C4-2B (cell line): ENCODE measurements around the gene SLC23A2.
"Not testable (repeated sequence)": the region's sequence is repeated elsewhere in the genome, so short reads cannot be mapped to it uniquely, and the experiment has no call there.

Experiments used
- H3K27ac ChIP-seq: fragments of 450-650 bp; 2 replicates; pipeline ENCODE4 v1.5.1; 2017
- ZFX ChIP-seq: fragments of 450-650 bp; IDR thresholded peaks from 2 replicates; pipeline ENCODE4 v1.6.1; 2017
- TF ChIP-seq, protein P1 (sequence below): fragments of 450-650 bp; conservative IDR thresholded peaks from 2 replicates; pipeline ENCODE4 v1.5.1; 2017; ENCODE audit warnings: mild to moderate bottlenecking

The SLC23A2 gene

DNA sequence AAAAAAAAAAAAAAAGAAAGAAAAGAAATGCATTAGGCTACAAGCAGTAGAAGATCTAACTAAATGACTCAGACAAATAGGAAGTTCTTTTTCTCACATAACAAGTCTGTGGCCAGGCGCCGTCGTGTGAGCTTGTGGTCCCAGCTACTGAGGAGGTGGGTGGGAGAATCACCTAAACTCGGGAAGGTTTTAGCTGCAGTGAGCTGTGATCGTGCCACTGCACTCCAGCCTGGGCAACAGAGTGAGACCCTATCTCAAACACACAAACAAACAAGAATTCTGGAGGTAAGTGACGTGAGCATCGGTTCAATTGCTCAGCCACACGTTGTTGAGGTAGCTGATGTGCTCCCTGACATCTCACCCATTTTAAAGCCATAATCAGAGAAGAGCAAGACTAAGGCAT is 37.9 kb upstream of the SLC23A2 start:
- TF ChIP-seq, protein P1, sequence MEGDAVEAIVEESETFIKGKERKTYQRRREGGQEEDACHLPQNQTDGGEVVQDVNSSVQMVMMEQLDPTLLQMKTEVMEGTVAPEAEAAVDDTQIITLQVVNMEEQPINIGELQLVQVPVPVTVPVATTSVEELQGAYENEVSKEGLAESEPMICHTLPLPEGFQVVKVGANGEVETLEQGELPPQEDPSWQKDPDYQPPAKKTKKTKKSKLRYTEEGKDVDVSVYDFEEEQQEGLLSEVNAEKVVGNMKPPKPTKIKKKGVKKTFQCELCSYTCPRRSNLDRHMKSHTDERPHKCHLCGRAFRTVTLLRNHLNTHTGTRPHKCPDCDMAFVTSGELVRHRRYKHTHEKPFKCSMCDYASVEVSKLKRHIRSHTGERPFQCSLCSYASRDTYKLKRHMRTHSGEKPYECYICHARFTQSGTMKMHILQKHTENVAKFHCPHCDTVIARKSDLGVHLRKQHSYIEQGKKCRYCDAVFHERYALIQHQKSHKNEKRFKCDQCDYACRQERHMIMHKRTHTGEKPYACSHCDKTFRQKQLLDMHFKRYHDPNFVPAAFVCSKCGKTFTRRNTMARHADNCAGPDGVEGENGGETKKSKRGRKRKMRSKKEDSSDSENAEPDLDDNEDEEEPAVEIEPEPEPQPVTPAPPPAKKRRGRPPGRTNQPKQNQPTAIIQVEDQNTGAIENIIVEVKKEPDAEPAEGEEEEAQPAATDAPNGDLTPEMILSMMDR, result no peak
- no peak for TF ChIP-seq ZFX
- no peak overlapping the region for H3K27ac ChIP-seq

DNA sequence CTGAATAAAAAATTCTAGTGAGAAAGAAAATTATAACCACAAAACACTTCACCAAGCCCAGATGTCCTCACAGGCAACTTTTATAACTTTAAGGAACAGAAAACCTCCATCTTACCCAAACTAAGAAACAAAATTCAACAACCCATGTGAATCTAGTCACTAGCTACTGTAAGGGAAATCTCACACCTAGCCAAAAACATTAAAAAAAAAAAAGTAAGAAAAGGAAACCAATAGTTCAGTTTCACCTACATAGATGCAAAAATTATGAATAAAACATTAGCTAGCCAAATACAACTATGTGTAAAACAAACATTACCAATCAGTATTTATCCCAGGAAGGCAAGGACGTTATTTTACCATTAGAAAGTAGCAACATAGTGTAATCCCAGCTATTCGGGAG is 35.5 kb upstream of the SLC23A2 start:
- TF ChIP-seq ZFX, result no peak
- TF ChIP-seq, protein P1, result no peak
- H3K27ac ChIP-seq, result no peak overlapping the region

DNA sequence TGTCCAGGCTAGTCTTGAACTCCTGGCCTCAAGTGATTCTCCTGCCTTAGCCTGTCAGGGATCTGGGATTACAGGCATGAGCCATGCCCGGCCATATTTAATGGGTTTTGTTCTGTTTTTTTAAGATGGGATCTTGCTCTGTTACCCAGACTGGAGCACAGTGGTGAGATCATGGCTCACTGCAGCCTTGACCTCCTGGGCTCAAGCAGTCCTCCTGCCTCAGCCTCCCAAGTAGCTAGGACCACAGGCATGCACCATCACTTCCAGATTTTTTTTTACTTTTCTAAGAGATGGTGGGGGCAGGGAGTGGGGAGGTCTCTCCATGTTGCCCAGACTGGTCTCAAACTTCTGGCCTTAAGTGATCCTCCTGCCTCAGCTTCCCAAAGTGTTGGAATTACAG is 34.2 kb upstream of the SLC23A2 start:
- not testable (repeated sequence) for H3K27ac ChIP-seq

DNA sequence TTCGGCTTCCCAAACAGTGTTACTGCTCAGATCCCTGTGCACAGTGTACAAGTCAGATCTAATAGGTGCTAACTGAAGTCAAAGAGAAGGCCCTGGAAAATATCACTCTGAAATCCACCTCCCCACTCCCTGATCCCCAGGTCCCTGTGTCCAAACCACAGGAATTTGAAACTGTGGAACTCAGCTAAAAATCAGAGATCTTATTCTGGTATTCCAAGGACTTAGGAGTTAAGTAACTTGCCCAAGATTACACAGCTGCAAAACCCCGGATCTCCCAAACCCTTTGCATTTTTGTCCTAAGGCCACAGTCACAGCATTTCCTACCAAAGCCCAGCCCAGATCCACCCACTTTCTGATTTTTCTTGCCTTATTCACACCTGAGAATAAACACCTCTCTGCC is 32.3 kb upstream of the SLC23A2 start:
- TF ChIP-seq, protein P1, result no peak
- TF ChIP-seq ZFX, result no peak
- H3K27ac ChIP-seq, result no peak overlapping the region

DNA sequence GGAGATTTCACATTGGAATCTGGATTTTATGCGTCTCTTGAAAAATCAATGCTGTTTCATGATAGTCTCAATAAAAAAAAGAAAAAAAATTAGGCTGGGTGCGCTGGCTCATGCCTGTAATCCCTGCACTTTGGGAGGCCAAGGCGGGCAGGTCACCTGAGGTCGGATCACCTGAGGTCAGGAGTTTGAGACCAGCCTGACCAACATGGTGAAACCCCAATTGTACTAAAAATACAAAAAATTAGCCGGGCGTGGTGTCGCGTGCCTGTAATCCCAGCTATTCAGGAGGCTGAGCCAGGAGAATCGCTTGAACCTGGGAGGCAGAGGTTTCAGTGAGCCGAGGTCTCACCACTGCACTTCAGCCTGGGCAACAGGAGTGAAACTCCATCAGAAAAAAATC is 30.4 kb upstream of the SLC23A2 start:
- H3K27ac ChIP-seq, result not testable (repeated sequence)

DNA sequence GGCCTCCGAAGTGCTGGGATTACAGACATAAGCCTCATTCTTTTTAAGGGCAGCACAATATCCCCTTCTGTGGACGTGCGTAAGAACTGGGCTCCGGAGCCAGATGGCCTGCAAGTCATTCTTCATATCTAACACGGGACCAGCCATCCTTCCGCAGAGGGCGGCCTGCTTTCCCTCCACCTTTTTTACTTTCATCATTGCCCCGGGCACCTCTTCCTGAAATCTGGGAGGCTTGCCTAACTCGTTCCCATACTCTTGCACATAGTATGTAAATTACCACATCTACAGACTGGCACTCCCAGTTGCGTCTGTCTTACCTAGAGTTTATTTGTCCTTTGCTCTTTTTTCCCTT is 29.9 kb upstream of the SLC23A2 start:
- no peak overlapping the region for H3K27ac ChIP-seq
- no peak for TF ChIP-seq ZFX
- TF ChIP-seq, protein P1, result no peak

DNA sequence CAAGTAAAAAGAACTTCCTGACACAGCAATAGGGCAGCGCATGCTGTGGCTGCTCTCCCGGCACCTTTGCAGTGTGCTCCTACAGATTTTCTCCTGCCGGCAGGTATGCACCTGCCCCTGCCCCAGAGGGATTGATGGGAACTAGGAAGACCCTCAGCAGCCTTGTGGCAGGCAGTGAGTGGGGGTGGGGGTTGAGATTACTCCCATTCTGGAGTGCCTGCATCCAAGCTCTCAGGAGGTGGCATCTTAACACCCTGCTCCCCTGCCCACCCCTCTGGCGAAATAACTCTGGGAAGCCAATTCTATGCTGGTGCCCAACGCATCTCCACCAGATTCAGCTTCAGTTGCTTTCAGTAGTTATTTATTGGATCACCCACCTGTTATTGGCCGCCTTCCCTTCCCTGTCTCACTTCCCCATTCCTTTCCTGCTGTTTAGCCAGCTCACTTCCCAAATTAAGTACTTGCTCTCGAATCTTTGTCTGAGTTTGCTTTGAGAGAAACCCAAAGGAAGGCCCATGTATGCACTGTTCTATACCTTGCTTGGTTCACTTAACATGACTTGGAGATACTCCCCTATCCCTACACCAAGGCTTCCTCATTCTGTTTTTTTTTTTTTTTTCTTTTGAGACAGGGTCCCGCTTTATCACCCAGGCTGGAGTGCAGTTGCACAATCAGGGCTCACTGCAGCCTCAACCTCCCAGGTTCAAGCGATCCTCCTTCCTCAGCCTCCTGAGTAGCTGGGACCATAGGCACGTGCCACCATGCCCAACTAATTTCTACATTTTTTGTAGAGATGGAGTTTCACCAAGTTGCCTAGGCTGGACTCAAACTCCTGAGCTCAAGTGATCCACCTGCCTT is 29.3 kb upstream of the SLC23A2 start:
- no peak overlapping the region for H3K27ac ChIP-seq
- TF ChIP-seq ZFX, result no peak
- TF ChIP-seq, protein P1, result no peak

DNA sequence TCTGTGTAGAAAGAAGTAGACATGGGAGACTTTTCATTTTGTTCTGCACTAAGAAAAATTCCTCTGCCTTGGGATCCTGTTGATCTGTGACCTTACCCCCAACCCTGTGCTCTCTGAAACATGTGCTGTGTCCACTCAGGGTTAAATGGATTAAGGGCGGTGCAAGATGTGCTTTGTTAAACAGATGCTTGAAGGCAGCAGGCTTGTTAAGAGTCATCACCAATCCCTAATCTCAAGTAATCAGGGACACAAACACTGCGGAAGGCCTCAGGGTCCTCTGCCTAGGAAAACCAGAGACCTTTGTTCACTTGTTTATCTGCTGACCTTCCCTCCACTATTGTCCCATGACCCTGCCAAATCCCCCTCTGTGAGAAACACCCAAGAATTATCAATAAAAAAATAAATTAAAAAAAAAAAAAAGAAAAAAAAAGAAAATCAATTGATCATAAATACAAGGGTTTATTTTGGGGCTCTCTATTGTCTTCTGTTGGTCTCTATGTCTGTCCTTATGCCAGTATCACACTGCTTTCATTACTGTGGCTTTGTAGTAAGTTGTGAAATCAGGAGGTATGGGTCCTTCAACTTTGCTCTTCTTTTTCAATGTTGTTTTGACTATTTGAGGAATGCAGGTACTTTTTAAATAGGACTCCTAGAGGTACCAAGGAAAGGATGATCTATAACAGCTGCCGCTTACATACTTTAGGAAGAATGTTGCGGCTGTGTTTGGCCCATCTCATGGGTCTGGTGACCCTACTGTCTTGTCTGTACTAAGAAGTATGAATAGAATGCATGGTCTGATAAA is 27.1 kb upstream of the SLC23A2 start:
- not testable (repeated sequence) for H3K27ac ChIP-seq

DNA sequence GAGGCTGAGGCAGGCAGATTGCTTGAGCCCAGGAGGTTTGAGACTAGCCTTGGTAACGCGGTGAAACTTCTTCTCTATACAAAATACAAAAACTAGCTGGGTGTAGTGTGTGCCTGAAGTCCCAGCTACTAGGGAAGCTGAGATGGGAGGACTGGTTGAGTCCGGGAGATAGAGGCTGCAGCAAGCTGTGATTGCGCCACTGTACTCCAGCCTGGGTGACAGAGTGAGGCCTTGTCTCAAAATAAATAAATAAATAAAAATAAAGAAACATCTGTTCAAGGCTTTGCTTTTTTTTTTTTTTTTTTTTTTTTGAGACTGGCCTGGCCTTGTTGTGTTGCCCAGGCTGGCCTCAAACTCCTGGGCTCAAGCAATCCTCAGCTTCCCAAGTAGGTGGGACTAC is 23.7 kb upstream of the SLC23A2 start:
- TF ChIP-seq, protein P1, result no peak
- no peak overlapping the region for H3K27ac ChIP-seq
